Fibroblast of lung (primary cell): Measurements from ENCODE around the gene SLC4A5. TPM values are rescaled to one million over a fixed set of nuclear protein-coding genes. Genes with fewer than 3 reads are reported as not detected.

Source experiments
- DNase-seq, 2 donors: peaks; one replicate each; pipeline versions ENCODE4 v3.0.0 to v3.0.0-alpha.2; 2010; ENCODE audit warnings: low read depth in 2 of 2
- H2AFZ ChIP-seq: 2 replicates; pipeline ENCODE4 v1.5.1; 2012; ENCODE audit warnings: low read length, control low read depth, inconsistent platforms
- H3K27ac ChIP-seq: 2 replicates; pipeline ENCODE4 v1.5.1; 2011; ENCODE audit warnings: low read length, control low read depth; ENCODE audit not compliant: insufficient read depth
- H3K27me3 ChIP-seq: 2 replicates; pipeline ENCODE4 v1.5.1; 2011; ENCODE audit warnings: mild to moderate bottlenecking, low read length; ENCODE audit not compliant: control insufficient read depth, insufficient read depth
- H3K36me3 ChIP-seq: 2 replicates; pipeline ENCODE4 v1.5.1; 2011; ENCODE audit warnings: low read length; ENCODE audit not compliant: control insufficient read depth, insufficient read depth
- H3K4me1 ChIP-seq: 2 replicates; pipeline ENCODE4 v1.5.1; 2011; ENCODE audit warnings: low read length; ENCODE audit not compliant: control insufficient read depth, insufficient read depth; ENCODE audit errors: extremely low read depth
- H3K4me2 ChIP-seq: 2 replicates; pipeline ENCODE4 v1.5.1; 2011; ENCODE audit warnings: low read length, control low read depth; ENCODE audit not compliant: insufficient read depth; ENCODE audit errors: extremely low read depth
- H3K4me3 ChIP-seq, 4 experiments: fragments of 200-600 bp in 1 of 4; sonication (generic) in 1 of 4; replicated peaks in 1 of 4; 2 replicates each; pipeline ENCODE4 v1.5.1; 2011 to 2016; ENCODE audit warnings: low read length in 4 of 4, low read depth in 3 of 4, mild to moderate bottlenecking in 3 of 4, control low read depth in 2 of 4, inconsistent platforms in 1 of 4, mixed read lengths in 1 of 4; ENCODE audit not compliant: insufficient read depth in 1 of 4; ENCODE audit errors: control extremely low read depth in 1 of 4
- H3K79me2 ChIP-seq: 2 replicates; pipeline ENCODE4 v1.5.1; 2012; ENCODE audit warnings: mild to moderate bottlenecking, low read length, inconsistent platforms; ENCODE audit not compliant: control insufficient read depth, insufficient read depth
- H3K9ac ChIP-seq: 2 replicates; pipeline ENCODE4 v1.5.1; 2011; ENCODE audit warnings: mild to moderate bottlenecking, low read length, control low read depth; ENCODE audit not compliant: insufficient read depth
- H3K9me3 ChIP-seq: 2 replicates; pipeline ENCODE4 v1.5.1; 2012; ENCODE audit warnings: low read depth, low read length; ENCODE audit not compliant: control insufficient read depth, insufficient read depth
- H4K20me1 ChIP-seq: 2 replicates; pipeline ENCODE4 v1.5.1; 2011; ENCODE audit warnings: low read length; ENCODE audit not compliant: control insufficient read depth, insufficient read depth; ENCODE audit errors: extremely low read depth
- EZH2 ChIP-seq: IDR thresholded peaks from 2 replicates; pipeline ENCODE4 v1.5.1; 2012; ENCODE audit warnings: low read length, control low read depth, mild to moderate bottlenecking; ENCODE audit errors: missing control alignments
- polyA plus RNA-seq, 2 donors: library from polyadenylated mRNA; depleted of rRNA in 1 of 2; stranded (reverse) in 1 of 2; unstranded in 1 of 2; fragments of >200 nt; gene quantifications; 2 replicates each; pipeline ENCODE4 v1.2.1, GENCODE V29; 2011 to 2012; ENCODE audit warnings: missing spikeins in 1 of 2
- total RNA-seq: library from RNA; depleted of rRNA; stranded (reverse); fragments of >200 nt; gene quantifications from 2 replicates; pipeline ENCODE4 v1.2.1, GENCODE V29; 2014
- TF ChIP-seq, protein P1 (sequence below), 2 donors: IDR thresholded peaks in 1 of 2; conservative IDR thresholded peaks in 1 of 2; 1 replicate in 1 of 2; 2 replicates in 1 of 2; pipeline ENCODE4 v1.5.1; 2011 to 2012; ENCODE audit warnings: low read length in 2 of 2, control low read depth in 1 of 2, inconsistent platforms in 1 of 2, low read depth in 1 of 2, mild to moderate bottlenecking in 1 of 2

The SLC4A5 gene
- total and polyA plus RNA-seq, 2 donors (not counting 1 experiment from before 2014, with no cell fraction given): 0.12 to 0.17 TPM

DNA sequence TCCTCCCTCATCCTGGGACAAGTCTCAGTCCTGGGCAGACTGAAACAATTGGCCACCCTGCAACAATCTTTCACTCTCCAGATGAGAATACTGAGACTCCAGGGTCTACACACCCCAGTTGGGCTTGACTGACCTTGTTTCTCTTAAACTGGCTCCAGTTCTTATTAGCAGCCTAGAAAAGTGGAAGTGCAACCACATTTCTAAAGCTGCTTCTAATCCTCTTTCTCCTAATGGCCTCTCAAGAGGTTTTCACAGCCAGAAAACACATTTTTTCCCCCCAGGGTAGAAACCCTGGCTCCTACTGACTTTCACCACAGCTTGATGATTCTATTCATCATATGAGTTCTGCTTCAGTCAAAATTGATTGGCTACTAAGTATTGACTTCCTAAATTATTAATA is 45.8 kb downstream of the SLC4A5 start:
- no peak overlapping the region for H3K9ac ChIP-seq
- no peaks in the 10 kb centered on the region for H3K79me2 ChIP-seq
- no peaks in the 10 kb centered on the region for H3K36me3 ChIP-seq
- TF ChIP-seq, protein P1, sequence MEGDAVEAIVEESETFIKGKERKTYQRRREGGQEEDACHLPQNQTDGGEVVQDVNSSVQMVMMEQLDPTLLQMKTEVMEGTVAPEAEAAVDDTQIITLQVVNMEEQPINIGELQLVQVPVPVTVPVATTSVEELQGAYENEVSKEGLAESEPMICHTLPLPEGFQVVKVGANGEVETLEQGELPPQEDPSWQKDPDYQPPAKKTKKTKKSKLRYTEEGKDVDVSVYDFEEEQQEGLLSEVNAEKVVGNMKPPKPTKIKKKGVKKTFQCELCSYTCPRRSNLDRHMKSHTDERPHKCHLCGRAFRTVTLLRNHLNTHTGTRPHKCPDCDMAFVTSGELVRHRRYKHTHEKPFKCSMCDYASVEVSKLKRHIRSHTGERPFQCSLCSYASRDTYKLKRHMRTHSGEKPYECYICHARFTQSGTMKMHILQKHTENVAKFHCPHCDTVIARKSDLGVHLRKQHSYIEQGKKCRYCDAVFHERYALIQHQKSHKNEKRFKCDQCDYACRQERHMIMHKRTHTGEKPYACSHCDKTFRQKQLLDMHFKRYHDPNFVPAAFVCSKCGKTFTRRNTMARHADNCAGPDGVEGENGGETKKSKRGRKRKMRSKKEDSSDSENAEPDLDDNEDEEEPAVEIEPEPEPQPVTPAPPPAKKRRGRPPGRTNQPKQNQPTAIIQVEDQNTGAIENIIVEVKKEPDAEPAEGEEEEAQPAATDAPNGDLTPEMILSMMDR (conservative IDR thresholded peaks at IDR 0.05 in 1 of 2, IDR thresholded peaks at IDR 0.05 in 1 of 2; ENCODE audit: low read depth in 1 of 2, low read length in 2 of 2): no peak
- TF ChIP-seq EZH2: no peak
- H3K27ac ChIP-seq: no peak overlapping the region
- DNase-seq: no peak
- H4K20me1 ChIP-seq: no peaks in the 10 kb centered on the region
- no peak overlapping the region for H3K4me2 ChIP-seq
- no peak overlapping the region for H3K4me3 ChIP-seq
- no peaks in the 10 kb centered on the region for H3K4me1 ChIP-seq
- H2AFZ ChIP-seq: no peak overlapping the region
- peaks cover 4% of the 10 kb centered on the region for H3K27me3 ChIP-seq
- no peaks in the 10 kb centered on the region for H3K9me3 ChIP-seq

DNA sequence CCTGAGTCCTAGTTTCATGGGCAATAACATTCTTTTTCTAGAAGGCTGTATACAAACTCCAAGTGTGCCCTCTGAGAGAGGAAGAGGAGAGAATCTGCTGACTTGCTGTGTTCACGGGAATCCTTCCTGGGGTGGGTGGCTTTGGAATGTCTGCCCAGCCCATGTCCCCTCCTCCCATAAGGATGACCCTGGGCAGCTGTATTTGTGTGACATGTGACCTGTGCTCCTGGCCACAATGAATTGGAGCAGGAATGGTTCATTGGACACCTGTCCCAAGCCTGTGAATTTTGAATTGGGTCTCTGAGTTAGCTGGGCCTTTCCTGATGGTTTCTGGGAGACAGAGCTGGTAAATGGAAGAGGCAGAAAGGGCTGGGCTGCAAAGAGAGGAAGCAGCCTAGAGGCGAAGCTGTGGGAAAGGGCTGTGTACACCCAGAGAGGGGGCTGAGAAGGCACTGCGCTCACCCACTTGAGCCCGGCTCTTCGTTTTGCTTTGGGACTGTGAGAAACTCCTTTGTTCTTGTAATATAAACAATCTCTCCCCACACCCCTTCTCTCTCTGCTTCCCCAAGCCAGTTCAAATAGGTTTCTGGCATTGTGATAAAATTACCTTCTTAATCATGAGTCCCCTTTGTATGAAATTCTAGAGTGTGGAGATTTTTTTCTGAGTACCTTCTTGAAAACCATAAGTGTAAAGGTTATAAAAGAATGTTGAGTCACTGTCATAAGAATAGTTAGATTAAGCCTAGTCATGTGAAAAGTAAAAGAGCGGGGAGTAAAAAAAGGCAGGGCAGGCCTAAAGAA is 49.8 kb downstream of the SLC4A5 start:
- Histone ChIP-seq H3K27ac (no peak overlapping the region), H3K9me3 (no peaks in the 10 kb centered on the region), H3K36me3 (no peaks in the 10 kb centered on the region), H3K79me2 (no peaks in the 10 kb centered on the region), H3K9ac (no peak overlapping the region), H2AFZ (no peak overlapping the region), H4K20me1 (no peaks in the 10 kb centered on the region), H3K4me1 (no peaks in the 10 kb centered on the region), H3K27me3 (peaks cover 8% of the 10 kb centered on the region), H3K4me3 (no peak overlapping the region), H3K4me2 (no peak overlapping the region)
- TF ChIP-seq, protein P1 (conservative IDR thresholded peaks at IDR 0.05 in 1 of 2, IDR thresholded peaks at IDR 0.05 in 1 of 2; ENCODE audit: low read depth in 1 of 2, low read length in 2 of 2): no peak
- no peak for TF ChIP-seq EZH2
- peak in 1 of 2 donors; percentile 36 for DNase-seq

DNA sequence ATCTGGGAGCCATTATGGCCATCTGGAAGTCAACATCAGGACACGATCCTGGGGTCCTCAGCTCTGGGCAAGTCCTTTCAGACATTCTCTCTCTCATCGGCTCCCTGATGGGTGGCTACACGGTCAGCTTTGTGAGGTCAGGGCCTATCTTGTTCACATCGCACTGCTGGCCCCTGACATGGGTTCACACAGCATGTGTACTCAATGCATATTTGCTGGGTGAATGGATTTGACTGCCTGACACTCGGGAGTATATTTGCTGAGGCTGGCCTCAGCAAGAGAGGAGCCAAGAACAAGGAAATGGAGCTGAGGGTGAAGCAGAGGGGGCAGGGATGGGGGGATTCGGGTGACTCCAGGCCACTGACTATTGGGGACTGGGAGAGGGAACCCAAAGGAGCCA is 50.5 kb downstream of the SLC4A5 start:
- Histone ChIP-seq H3K27me3 (peaks cover 8% of the 10 kb centered on the region), H4K20me1 (no peaks in the 10 kb centered on the region), H3K9ac (no peak overlapping the region), H3K4me3 (no peak overlapping the region), H3K36me3 (no peaks in the 10 kb centered on the region), H3K9me3 (no peaks in the 10 kb centered on the region), H3K4me2 (no peak overlapping the region), H3K27ac (no peak overlapping the region), H3K4me1 (no peaks in the 10 kb centered on the region), H3K79me2 (no peaks in the 10 kb centered on the region), H2AFZ (no peak overlapping the region)
- no peak for TF ChIP-seq EZH2
- TF ChIP-seq, protein P1 (conservative IDR thresholded peaks at IDR 0.05 in 1 of 2, IDR thresholded peaks at IDR 0.05 in 1 of 2; ENCODE audit: low read depth in 1 of 2, low read length in 2 of 2): no peak
- DNase-seq: no peak
